HepG2 (cell line): ENCODE results near the gene ZBTB32. TPM values are rescaled to one million over a fixed set of nuclear protein-coding genes. Genes with fewer than 3 reads are reported as not detected.
A peak's percentile ranks its signal among the peaks of the same experiment; 100 is the strongest.

Source experiments
- GATAD1 ChIP-seq: IDR thresholded peaks from 2 replicates; pipeline ENCODE4 v1.6.1; 2016; ENCODE audit warnings: missing genetic modification reagents, missing compliant biosample characterization
- KDM1A ChIP-seq: IDR thresholded peaks from 2 replicates; pipeline ENCODE4 v1.6.1; 2016; ENCODE audit warnings: missing compliant biosample characterization
- PHF20 ChIP-seq: sonication (generic); formaldehyde crosslinking; IDR thresholded peaks from 2 replicates; pipeline ENCODE4 v1.5.0; 2020; ENCODE audit warnings: mild to moderate bottlenecking, missing genetic modification reagents
- RFX5 ChIP-seq: IDR thresholded peaks from 2 replicates; pipeline ENCODE4 v1.6.1; 2011; ENCODE audit warnings: low read depth, low read length, improper control_type of control experiment
- SP1 ChIP-seq, 2 experiments: fragments of 450-650 bp in 1 of 2; sonication (generic) in 1 of 2; formaldehyde crosslinking in 1 of 2; IDR thresholded peaks; 2 replicates each; pipeline versions ENCODE4 v1.4.0 to v1.6.1; 2016 to 2020; ENCODE audit warnings: missing genetic modification reagents in 1 of 2
- SRSF1 ChIP-seq: fragments of 200-400 bp; formaldehyde crosslinking; optimal IDR thresholded peaks from 2 replicates; pipeline ENCODE3; 2017; ENCODE audit warnings: mild to moderate bottlenecking, low read depth, low read length, moderate library complexity
- ZFP37 ChIP-seq: sonication (generic); formaldehyde crosslinking; IDR thresholded peaks from 2 replicates; pipeline ENCODE4 v1.4.0; 2020; ENCODE audit warnings: missing genetic modification reagents, borderline replicate concordance
- ZNF12 ChIP-seq: sonication (generic); formaldehyde crosslinking; IDR thresholded peaks from 2 replicates; pipeline ENCODE4 v1.5.0; 2020; ENCODE audit warnings: missing genetic modification reagents
- ZNF639 ChIP-seq: conservative IDR thresholded peaks from 2 replicates; pipeline ENCODE4 v1.6.1; 2018; ENCODE audit warnings: missing genetic modification reagents
- ZNF713 ChIP-seq: sonication (generic); formaldehyde crosslinking; IDR thresholded peaks from 2 replicates; pipeline ENCODE4 v1.4.0; 2020; ENCODE audit warnings: mild to moderate bottlenecking, missing genetic modification reagents
- ZNF737 ChIP-seq: sonication (generic); formaldehyde crosslinking; IDR thresholded peaks from 2 replicates; pipeline ENCODE4 v1.5.0; 2020; ENCODE audit warnings: missing genetic modification reagents, mild to moderate bottlenecking, borderline replicate concordance
- polyA plus RNA-seq, 8 experiments: library from polyadenylated mRNA; depleted of rRNA in 3 of 8; stranded (reverse) in 7 of 8; unstranded in 1 of 8; fragments of >200 nt; fragmentation: Illumina TruSeq in 4 of 8; extraction: Trizol in 4 of 8; gene quantifications; 2 replicates each; pipeline versions ENCODE4 v1.2.1 to v1.2.3, GENCODE V29; 2011 to 2016; ENCODE audit warnings: low read depth in 4 of 8, missing spikeins in 1 of 8, mixed read lengths in 1 of 8; ENCODE audit not compliant: insufficient read depth in 1 of 8
- total RNA-seq, 5 experiments: library from RNA; depleted of rRNA; stranded (reverse); fragments of >200 nt; fragmentation: Illumina TruSeq; extraction: Trizol; gene quantifications; 2 replicates each; pipeline ENCODE4 v1.2.3, GENCODE V29; 2016; ENCODE audit warnings: low read depth in 1 of 5
- TF ChIP-seq, protein P1 (sequence below): IDR thresholded peaks from 2 replicates; pipeline ENCODE4 v1.6.1; 2016; ENCODE audit warnings: low read depth, control low read depth
- TF ChIP-seq, protein P2 (sequence below): sonication (generic); formaldehyde crosslinking; IDR thresholded peaks from 2 replicates; pipeline ENCODE4 v1.5.0; 2020; ENCODE audit warnings: mild to moderate bottlenecking, missing genetic modification reagents, borderline replicate concordance
- TF ChIP-seq, protein P3 (sequence below), 2 experiments: fragments of 450-650 bp in 1 of 2; sonication (generic) in 1 of 2; formaldehyde crosslinking; IDR thresholded peaks; 2 replicates each; pipeline versions ENCODE4 v1.5.0 to v1.8.0; 2020 to 2022; ENCODE audit warnings: mild to moderate bottlenecking in 1 of 2, missing genetic modification reagents in 1 of 2

The ZBTB32 gene
- total and polyA plus RNA-seq, 2 of the 13 experiments (the other 11 are each of a cell fraction or from before 2014, with no cell fraction given) = not detected

GRCh38 chr19:35744430-35745327 lies 40.3 kb downstream of the ZBTB32 start (continued):
- TF ChIP-seq KDM1A (CRISPR knock-in tag) (no peak), ZNF737 (CRISPR knock-in tag) (no peak), RFX5 (no peak), ZNF639 (no peak), ZFP37 (CRISPR knock-in tag) (no peak), SP1 (IDR thresholded peaks at IDR 0.05) (no peak), SP1 (CRISPR knock-in tag; IDR thresholded peaks at IDR 0.05) (peak; percentile 48; the same call in 1 of the 2 replicates), PHF20 (CRISPR knock-in tag) (no peak; the same call in none of the 2 replicates), ZNF12 (CRISPR knock-in tag) (no peak), GATAD1 (CRISPR knock-in tag) (no peak; the same call in 1 of the 2 replicates), SRSF1 (no peak), ZNF713 (CRISPR knock-in tag) (no peak)
- TF ChIP-seq, protein P1, sequence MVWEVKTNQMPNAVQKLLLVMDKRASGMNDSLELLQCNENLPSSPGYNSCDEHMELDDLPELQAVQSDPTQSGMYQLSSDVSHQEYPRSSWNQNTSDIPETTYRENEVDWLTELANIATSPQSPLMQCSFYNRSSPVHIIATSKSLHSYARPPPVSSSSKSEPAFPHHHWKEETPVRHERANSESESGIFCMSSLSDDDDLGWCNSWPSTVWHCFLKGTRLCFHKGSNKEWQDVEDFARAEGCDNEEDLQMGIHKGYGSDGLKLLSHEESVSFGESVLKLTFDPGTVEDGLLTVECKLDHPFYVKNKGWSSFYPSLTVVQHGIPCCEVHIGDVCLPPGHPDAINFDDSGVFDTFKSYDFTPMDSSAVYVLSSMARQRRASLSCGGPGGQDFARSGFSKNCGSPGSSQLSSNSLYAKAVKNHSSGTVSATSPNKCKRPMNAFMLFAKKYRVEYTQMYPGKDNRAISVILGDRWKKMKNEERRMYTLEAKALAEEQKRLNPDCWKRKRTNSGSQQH (CRISPR knock-in tag) = no peak
- TF ChIP-seq, protein P2, sequence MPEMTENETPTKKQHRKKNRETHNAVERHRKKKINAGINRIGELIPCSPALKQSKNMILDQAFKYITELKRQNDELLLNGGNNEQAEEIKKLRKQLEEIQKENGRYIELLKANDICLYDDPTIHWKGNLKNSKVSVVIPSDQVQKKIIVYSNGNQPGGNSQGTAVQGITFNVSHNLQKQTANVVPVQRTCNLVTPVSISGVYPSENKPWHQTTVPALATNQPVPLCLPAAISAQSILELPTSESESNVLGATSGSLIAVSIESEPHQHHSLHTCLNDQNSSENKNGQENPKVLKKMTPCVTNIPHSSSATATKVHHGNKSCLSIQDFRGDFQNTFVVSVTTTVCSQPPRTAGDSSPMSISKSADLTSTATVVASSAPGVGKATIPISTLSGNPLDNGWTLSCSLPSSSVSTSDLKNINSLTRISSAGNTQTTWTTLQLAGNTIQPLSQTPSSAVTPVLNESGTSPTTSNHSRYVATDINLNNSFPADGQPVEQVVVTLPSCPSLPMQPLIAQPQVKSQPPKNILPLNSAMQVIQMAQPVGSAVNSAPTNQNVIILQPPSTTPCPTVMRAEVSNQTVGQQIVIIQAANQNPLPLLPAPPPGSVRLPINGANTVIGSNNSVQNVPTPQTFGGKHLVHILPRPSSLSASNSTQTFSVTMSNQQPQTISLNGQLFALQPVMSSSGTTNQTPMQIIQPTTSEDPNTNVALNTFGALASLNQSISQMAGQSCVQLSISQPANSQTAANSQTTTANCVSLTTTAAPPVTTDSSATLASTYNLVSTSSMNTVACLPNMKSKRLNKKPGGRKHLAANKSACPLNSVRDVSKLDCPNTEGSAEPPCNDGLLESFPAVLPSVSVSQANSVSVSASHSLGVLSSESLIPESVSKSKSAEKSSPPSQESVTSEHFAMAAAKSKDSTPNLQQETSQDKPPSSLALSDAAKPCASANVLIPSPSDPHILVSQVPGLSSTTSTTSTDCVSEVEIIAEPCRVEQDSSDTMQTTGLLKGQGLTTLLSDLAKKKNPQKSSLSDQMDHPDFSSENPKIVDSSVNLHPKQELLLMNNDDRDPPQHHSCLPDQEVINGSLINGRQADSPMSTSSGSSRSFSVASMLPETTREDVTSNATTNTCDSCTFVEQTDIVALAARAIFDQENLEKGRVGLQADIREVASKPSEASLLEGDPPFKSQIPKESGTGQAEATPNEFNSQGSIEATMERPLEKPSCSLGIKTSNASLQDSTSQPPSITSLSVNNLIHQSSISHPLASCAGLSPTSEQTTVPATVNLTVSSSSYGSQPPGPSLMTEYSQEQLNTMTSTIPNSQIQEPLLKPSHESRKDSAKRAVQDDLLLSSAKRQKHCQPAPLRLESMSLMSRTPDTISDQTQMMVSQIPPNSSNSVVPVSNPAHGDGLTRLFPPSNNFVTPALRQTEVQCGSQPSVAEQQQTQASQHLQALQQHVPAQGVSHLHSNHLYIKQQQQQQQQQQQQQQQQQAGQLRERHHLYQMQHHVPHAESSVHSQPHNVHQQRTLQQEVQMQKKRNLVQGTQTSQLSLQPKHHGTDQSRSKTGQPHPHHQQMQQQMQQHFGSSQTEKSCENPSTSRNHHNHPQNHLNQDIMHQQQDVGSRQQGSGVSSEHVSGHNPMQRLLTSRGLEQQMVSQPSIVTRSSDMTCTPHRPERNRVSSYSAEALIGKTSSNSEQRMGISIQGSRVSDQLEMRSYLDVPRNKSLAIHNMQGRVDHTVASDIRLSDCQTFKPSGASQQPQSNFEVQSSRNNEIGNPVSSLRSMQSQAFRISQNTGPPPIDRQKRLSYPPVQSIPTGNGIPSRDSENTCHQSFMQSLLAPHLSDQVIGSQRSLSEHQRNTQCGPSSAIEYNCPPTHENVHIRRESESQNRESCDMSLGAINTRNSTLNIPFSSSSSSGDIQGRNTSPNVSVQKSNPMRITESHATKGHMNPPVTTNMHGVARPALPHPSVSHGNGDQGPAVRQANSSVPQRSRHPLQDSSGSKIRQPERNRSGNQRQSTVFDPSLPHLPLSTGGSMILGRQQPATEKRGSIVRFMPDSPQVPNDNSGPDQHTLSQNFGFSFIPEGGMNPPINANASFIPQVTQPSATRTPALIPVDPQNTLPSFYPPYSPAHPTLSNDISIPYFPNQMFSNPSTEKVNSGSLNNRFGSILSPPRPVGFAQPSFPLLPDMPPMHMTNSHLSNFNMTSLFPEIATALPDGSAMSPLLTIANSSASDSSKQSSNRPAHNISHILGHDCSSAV (CRISPR knock-in tag) = no peak
- TF ChIP-seq, protein P3, sequence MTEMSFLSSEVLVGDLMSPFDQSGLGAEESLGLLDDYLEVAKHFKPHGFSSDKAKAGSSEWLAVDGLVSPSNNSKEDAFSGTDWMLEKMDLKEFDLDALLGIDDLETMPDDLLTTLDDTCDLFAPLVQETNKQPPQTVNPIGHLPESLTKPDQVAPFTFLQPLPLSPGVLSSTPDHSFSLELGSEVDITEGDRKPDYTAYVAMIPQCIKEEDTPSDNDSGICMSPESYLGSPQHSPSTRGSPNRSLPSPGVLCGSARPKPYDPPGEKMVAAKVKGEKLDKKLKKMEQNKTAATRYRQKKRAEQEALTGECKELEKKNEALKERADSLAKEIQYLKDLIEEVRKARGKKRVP (CRISPR knock-in tag; IDR thresholded peaks at IDR 0.05) = no peak
